PC-9 (cell line): ENCODE measurements around the gene NELFB. TPM values are rescaled to one million over a fixed set of nuclear protein-coding genes. Genes with fewer than 3 reads are reported as not detected.

Experiments used
- BruUV-seq: library from RNA; stranded (reverse); fragments of 400-500 nt; replicated peaks from 2 replicates; lab custom pipeline; 2021; lab: Mats Ljungman, UMichigan
- CTCF ChIA-PET: fragments of 300-600 bp; sonication (Branson Sonifier 250); formaldehyde crosslinking; loops from one replicate; lab custom pipeline; 2022; ENCODE audit warnings: antibody characterized with exemption; lab: Charles Lee
- POLR2A ChIA-PET: fragments of 300-600 bp; sonication (Branson Sonifier 250); formaldehyde crosslinking; loops from one replicate; lab custom pipeline; 2022; ENCODE audit warnings: antibody characterized with exemption; ENCODE audit not compliant: unreplicated experiment; lab: Charles Lee
- DNase-seq, 2 experiments: peaks; one replicate each; pipeline versions ENCODE4 v3.0.0 to v3.0.0-alpha.2; 2015 to 2022; ENCODE audit warnings: mixed read lengths in 1 of 2
- H2AFZ ChIP-seq: fragments of 200-600 bp; sonication (generic); 2 replicates; pipeline ENCODE4 v1.8.1; 2017; ENCODE audit warnings: antibody characterized with exemption
- H3F3A ChIP-seq: fragments of 200-600 bp; sonication (generic); 2 replicates; pipeline ENCODE4 v1.8.1; 2017; ENCODE audit warnings: antibody characterized with exemption, mild to moderate bottlenecking, low read depth; ENCODE audit not compliant: insufficient read depth
- H3K27ac ChIP-seq: fragments of 200-600 bp; sonication (generic); 2 replicates; pipeline ENCODE4 v1.6.1; 2016; ENCODE audit warnings: mixed run types
- H3K27me3 ChIP-seq: fragments of 200-600 bp; sonication (generic); 2 replicates; pipeline ENCODE4 v1.6.1; 2016; ENCODE audit warnings: low read depth, mixed run types; ENCODE audit not compliant: insufficient read depth
- H3K36me3 ChIP-seq: fragments of 200-600 bp; sonication (generic); 2 replicates; pipeline ENCODE4 v1.6.1; 2016; ENCODE audit warnings: low read depth, mixed run types
- H3K4me1 ChIP-seq: fragments of 200-600 bp; sonication (generic); replicated peaks from 2 replicates; pipeline ENCODE4 v1.6.1; 2016; ENCODE audit warnings: mixed run types; ENCODE audit not compliant: insufficient read depth
- H3K4me2 ChIP-seq: fragments of 200-600 bp; sonication (generic); 2 replicates; pipeline ENCODE4 v1.6.1; 2017; ENCODE audit warnings: mixed run types
- H3K4me3 ChIP-seq: fragments of 200-600 bp; sonication (generic); 2 replicates; pipeline ENCODE4 v1.6.1; 2016; ENCODE audit warnings: mixed run types
- H3K79me2 ChIP-seq: fragments of 200-600 bp; sonication (generic); 2 replicates; pipeline ENCODE4 v1.6.1; 2017; ENCODE audit warnings: low read depth, mixed run types
- H3K9me2 ChIP-seq: fragments of 200-600 bp; sonication (generic); 2 replicates; pipeline ENCODE4 v1.8.1; 2017; ENCODE audit warnings: mild to moderate bottlenecking; ENCODE audit not compliant: insufficient read depth
- H3K9me3 ChIP-seq: fragments of 200-600 bp; sonication (generic); 2 replicates; pipeline ENCODE4 v1.8.1; 2016; ENCODE audit warnings: low read depth; ENCODE audit not compliant: insufficient read depth
- H4K20me1 ChIP-seq: fragments of 200-600 bp; sonication (generic); 2 replicates; pipeline ENCODE4 v1.8.1; 2017; ENCODE audit not compliant: insufficient read depth
- CTCF ChIP-seq: fragments of 200-600 bp; sonication (generic); conservative IDR thresholded peaks from 2 replicates; pipeline ENCODE4 v1.6.1; 2017; ENCODE audit warnings: mixed run types, antibody characterized with exemption, mild to moderate bottlenecking, moderate library complexity
- EZH2 ChIP-seq: fragments of 200-600 bp; sonication (generic); IDR thresholded peaks from 2 replicates; pipeline ENCODE4 v1.8.0; 2017; ENCODE audit warnings: antibody characterized with exemption, low read depth
- intact Hi-C: fragments of 100-400 bp; cut with micrococcal nuclease; formaldehyde crosslinking; loops from one replicate; pipeline ENCODE4 v1.10.0; 2022; ENCODE audit not compliant: unreplicated experiment
- total RNA-seq: library from RNA; stranded (reverse); gene quantifications from 2 replicates; pipeline ENCODE4 v1.2.3, GENCODE V29; 2021

NELFB gene
- total RNA-seq, 1 experiment from 2014 or later: 94.2 TPM

GRCh38 chr9:137232101-137232500 lies 23.0 kb upstream of the NELFB start:
- no peaks in the 10 kb centered on the region for H3K27me3 ChIP-seq
- POLR2A ChIA-PET: no interaction called here
- no peaks in the 10 kb centered on the region for H3K9me2 ChIP-seq
- no peaks in the 10 kb centered on the region for H3K9me3 ChIP-seq
- H3K4me1 ChIP-seq: peaks cover 28% of the 10 kb centered on the region
- intact Hi-C loops: no loop called here
- no peak overlapping the region for H2AFZ ChIP-seq
- H4K20me1 ChIP-seq: no peaks in the 10 kb centered on the region; the same call in 1 of the 2 replicates
- BruUV-seq: no TSS peak
- peaks cover 4% of the 10 kb centered on the region; the same call in 1 of the 2 replicates for H3K79me2 ChIP-seq
- no peak for DNase-seq
- peaks cover 6% of the 10 kb centered on the region; the same call in 1 of the 2 replicates for H3F3A ChIP-seq
- TF ChIP-seq CTCF (no peak), EZH2 (no peak)
- no peaks in the 10 kb centered on the region for H3K36me3 ChIP-seq
- H3K4me3 ChIP-seq: no peak overlapping the region
- CTCF ChIA-PET: no interaction called here
- no peak overlapping the region for H3K27ac ChIP-seq
- no peak overlapping the region for H3K4me2 ChIP-seq

- Histone ChIP-seq H3K9me3 (no peaks in the 10 kb centered on the region), H3K4me3 (no peak overlapping the region), H3F3A (peaks cover 1% of the 10 kb centered on the region; the same call in 1 of the 2 replicates), H3K27ac (no peak overlapping the region), H3K9me2 (no peaks in the 10 kb centered on the region), H3K36me3 (no peaks in the 10 kb centered on the region), H3K4me2 (no peak overlapping the region), H3K4me1 (peaks cover 24% of the 10 kb centered on the region), H2AFZ (no peak overlapping the region), H3K27me3 (no peaks in the 10 kb centered on the region), H4K20me1 (no peaks in the 10 kb centered on the region; the same call in 1 of the 2 replicates), H3K79me2 (peaks cover 8% of the 10 kb centered on the region)
- POLR2A ChIA-PET: no interaction called here
- BruUV-seq: no TSS peak
- intact Hi-C loops: no loop called here
- TF ChIP-seq CTCF: no peak
- TF ChIP-seq EZH2: no peak
- no peak for DNase-seq
- CTCF ChIA-PET: no interaction called here
Measured at GRCh38 chr9:137232510-137232909, 22.6 kb upstream of the NELFB start.

- no peak overlapping the region for H2AFZ ChIP-seq
- H3K79me2 ChIP-seq: peaks cover 13% of the 10 kb centered on the region
- no peaks in the 10 kb centered on the region for H3K27me3 ChIP-seq
- ChIA-PET POLR2A (interaction anchor here (0.7 kb wide), 1 partner anchor 31 kb away, joined by 3 read pairs; no protein-coding TSS in a partner anchor), CTCF (no interaction called here)
- H3K9me2 ChIP-seq: no peaks in the 10 kb centered on the region
- H3K27ac ChIP-seq: no peak overlapping the region
- no peaks in the 10 kb centered on the region for H3K9me3 ChIP-seq
- no peak overlapping the region for H3K4me2 ChIP-seq
- intact Hi-C loops: no loop called here
- BruUV-seq: no TSS peak
- H4K20me1 ChIP-seq: no peaks in the 10 kb centered on the region; the same call in 1 of the 2 replicates
- peaks cover 19% of the 10 kb centered on the region for H3K4me1 ChIP-seq
- no peaks in the 10 kb centered on the region for H3K36me3 ChIP-seq
- no peak overlapping the region for H3K4me3 ChIP-seq
- no peak for DNase-seq
- TF ChIP-seq EZH2: no peak
- no peak for TF ChIP-seq CTCF
- H3F3A ChIP-seq: no peaks in the 10 kb centered on the region
Measured at GRCh38 chr9:137233143-137233980, 21.8 kb upstream of the NELFB start.
